HEK293 (cell line): ENCODE measurements around the gene CCDC81.

Experiments used
- MYNN ChIP-seq: fragments of 450-650 bp; formaldehyde crosslinking; IDR thresholded peaks from 2 replicates; pipeline ENCODE4 v1.5.1; 2016; ENCODE audit warnings: missing biosample characterization, missing genetic modification characterization, borderline replicate concordance
- ZBTB17 ChIP-seq: fragments of 450-650 bp; formaldehyde crosslinking; IDR thresholded peaks from 2 replicates; pipeline ENCODE4 v1.5.1; 2016; ENCODE audit warnings: missing biosample characterization, missing genetic modification characterization
- ZNF311 ChIP-seq: fragments of 450-650 bp; formaldehyde crosslinking; IDR thresholded peaks from 2 replicates; pipeline ENCODE4 v1.5.1; 2017; ENCODE audit warnings: missing biosample characterization, missing genetic modification characterization, borderline replicate concordance
- ZNF416 ChIP-seq: fragments of 450-650 bp; formaldehyde crosslinking; IDR thresholded peaks from 2 replicates; pipeline ENCODE4 v1.5.1; 2016; ENCODE audit warnings: missing biosample characterization, missing genetic modification characterization
- ZNF501 ChIP-seq: fragments of 450-650 bp; formaldehyde crosslinking; IDR thresholded peaks from 2 replicates; pipeline ENCODE4 v1.5.1; 2016; ENCODE audit warnings: missing biosample characterization, missing genetic modification characterization
- ZNF530 ChIP-seq: fragments of 450-650 bp; formaldehyde crosslinking; IDR thresholded peaks from 2 replicates; pipeline ENCODE4 v1.5.1; 2016; ENCODE audit warnings: low read depth, missing biosample characterization, missing genetic modification characterization
- ZNF585B ChIP-seq: fragments of 450-650 bp; formaldehyde crosslinking; IDR thresholded peaks from 2 replicates; pipeline ENCODE4 v1.5.1; 2016; ENCODE audit warnings: missing biosample characterization, missing genetic modification characterization
- ZNF670 ChIP-seq: fragments of 450-650 bp; formaldehyde crosslinking; IDR thresholded peaks from 2 replicates; pipeline ENCODE4 v1.5.1; 2016; ENCODE audit warnings: missing biosample characterization, missing genetic modification characterization, low read depth
- ZNF830 ChIP-seq: fragments of 450-650 bp; IDR thresholded peaks from 2 replicates; pipeline ENCODE4 v1.5.0; 2018; ENCODE audit warnings: missing biosample characterization, missing genetic modification characterization, low read depth, mild to moderate bottlenecking, moderate library complexity
- TF ChIP-seq, protein P1 (sequence below): fragments of 450-650 bp; formaldehyde crosslinking; IDR thresholded peaks from 2 replicates; pipeline ENCODE4 v1.5.1; 2016; ENCODE audit warnings: missing biosample characterization, missing genetic modification characterization

DNA sequence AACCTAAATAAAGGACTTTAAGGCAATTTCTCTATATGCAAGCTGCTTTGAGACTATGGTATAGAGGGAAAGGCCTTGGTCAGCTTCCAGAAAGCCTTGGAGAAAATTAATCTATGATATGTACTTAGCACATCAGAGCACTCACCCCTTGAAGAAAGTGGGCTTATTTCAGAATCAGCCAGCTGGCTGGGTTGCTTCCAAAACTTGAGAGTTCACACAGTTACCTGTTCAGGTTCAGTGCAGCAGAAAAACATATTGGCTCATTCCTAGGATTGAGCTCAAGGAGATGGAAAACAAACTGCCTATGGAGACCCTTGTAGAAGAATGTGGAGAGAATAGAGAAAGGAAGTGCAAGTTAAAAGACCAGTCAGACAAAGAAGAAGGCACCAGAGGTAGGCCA is 22.7 kb downstream of the CCDC81 start:
- no peak for TF ChIP-seq ZNF416 (tag by site-specific recombination)
- no peak for TF ChIP-seq ZNF585B (tag by site-specific recombination)
- no peak for TF ChIP-seq ZNF311 (tag by site-specific recombination)
- TF ChIP-seq, protein P1, sequence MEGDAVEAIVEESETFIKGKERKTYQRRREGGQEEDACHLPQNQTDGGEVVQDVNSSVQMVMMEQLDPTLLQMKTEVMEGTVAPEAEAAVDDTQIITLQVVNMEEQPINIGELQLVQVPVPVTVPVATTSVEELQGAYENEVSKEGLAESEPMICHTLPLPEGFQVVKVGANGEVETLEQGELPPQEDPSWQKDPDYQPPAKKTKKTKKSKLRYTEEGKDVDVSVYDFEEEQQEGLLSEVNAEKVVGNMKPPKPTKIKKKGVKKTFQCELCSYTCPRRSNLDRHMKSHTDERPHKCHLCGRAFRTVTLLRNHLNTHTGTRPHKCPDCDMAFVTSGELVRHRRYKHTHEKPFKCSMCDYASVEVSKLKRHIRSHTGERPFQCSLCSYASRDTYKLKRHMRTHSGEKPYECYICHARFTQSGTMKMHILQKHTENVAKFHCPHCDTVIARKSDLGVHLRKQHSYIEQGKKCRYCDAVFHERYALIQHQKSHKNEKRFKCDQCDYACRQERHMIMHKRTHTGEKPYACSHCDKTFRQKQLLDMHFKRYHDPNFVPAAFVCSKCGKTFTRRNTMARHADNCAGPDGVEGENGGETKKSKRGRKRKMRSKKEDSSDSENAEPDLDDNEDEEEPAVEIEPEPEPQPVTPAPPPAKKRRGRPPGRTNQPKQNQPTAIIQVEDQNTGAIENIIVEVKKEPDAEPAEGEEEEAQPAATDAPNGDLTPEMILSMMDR (tag by site-specific recombination) = no peak
- TF ChIP-seq ZNF830 (tag by site-specific recombination) = no peak
- no peak for TF ChIP-seq ZNF670 (tag by site-specific recombination)
- no peak for TF ChIP-seq ZNF530
- TF ChIP-seq ZBTB17 (tag by site-specific recombination) = no peak
- TF ChIP-seq MYNN (tag by site-specific recombination) = no peak
- no peak for TF ChIP-seq ZNF501
